ENCODE results near the gene GRB14. TPM values are rescaled to one million over a fixed set of nuclear protein-coding genes. Genes with fewer than 3 reads are reported as not detected.

The GRB14 gene
- total RNA-seq, 3 donors from 2014 or later = 0.27 TPM; not detected in 2

DNA sequence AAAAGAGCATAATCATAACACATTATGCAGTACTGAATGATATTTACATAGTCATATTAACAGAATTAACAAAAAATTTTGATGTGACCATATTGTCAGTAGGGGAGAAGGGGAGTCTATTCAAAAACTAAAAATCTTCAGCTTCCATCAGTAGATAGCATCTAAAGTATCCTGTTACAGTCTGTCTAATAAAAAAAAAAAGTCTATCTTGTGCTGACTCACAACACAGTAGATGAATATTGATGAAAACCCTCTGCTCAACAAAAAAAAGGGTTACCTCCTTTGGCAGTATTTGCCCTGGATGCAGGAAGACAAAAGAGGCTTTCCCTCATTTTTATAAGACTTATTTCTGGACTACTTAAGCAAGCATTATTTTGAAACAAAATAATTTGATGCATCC is 27.3 kb downstream of the GRB14 start:
- Mint-ChIP-seq H3K4me3 (no peak overlapping the region), H3K36me3 (ENCODE audit: insufficient read depth) (no peaks in the 10 kb centered on the region), H3K27me3 (ENCODE audit: low read depth) (no peaks in the 10 kb centered on the region), H3K4me1 (ENCODE audit: low read depth) (no peaks in the 10 kb centered on the region), H3K9me3 (peaks cover 5% of the 10 kb centered on the region)
- no peak for DNase-seq
- ATAC-seq = no peak

DNA sequence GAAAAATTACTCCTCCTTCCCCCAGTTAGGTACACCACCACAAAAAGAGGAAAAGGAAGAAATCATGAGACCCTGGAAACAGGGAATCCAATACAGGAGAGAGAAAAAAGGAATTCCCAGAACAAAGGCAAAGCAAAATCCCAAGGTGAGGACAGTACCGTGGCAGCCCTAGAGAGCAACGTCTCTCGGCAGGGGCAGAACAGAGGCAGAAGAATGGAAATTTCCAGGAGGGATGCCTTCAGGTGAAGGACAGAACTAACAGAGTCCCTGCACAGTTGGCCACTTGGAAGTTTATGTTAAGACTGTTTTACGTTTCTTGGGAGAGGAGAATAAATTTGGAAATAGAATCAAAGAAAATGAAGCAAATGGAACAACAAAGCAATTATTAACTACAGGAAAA is 27.7 kb downstream of the GRB14 start:
- Mint-ChIP-seq H3K27me3 (ENCODE audit: low read depth) (no peaks in the 10 kb centered on the region), H3K4me3 (no peak overlapping the region), H3K36me3 (ENCODE audit: insufficient read depth) (no peaks in the 10 kb centered on the region), H3K4me1 (ENCODE audit: low read depth) (no peaks in the 10 kb centered on the region), H3K9me3 (peaks cover 5% of the 10 kb centered on the region)
- ATAC-seq (no peak), DNase-seq (no peak)

DNA sequence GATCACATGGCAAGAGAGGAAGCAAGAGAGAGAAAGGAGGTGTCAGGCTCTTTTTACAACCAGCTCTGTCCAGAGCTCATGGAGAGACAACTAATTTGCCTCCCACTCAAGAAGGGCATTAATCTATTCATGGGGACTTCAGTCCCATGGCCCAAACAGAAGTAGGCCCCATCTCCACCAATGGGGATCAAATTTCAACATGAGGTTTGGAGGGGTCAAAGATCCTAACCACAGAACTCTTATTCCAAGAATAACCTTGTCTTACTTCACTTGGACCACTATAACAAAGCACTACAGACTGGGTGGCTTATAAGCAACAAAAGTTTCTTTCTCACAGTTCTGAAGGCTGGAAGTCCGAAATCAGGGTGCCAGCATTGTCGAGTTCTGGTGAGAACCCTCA is 31.8 kb downstream of the GRB14 start:
- ATAC-seq = no peak
- DNase-seq = no peak
- Mint-ChIP-seq H3K4me3 (no peak overlapping the region), H3K27me3 (ENCODE audit: low read depth) (no peaks in the 10 kb centered on the region), H3K9me3 (peaks cover 9% of the 10 kb centered on the region), H3K36me3 (ENCODE audit: insufficient read depth) (no peaks in the 10 kb centered on the region), H3K4me1 (ENCODE audit: low read depth) (no peaks in the 10 kb centered on the region)

DNA sequence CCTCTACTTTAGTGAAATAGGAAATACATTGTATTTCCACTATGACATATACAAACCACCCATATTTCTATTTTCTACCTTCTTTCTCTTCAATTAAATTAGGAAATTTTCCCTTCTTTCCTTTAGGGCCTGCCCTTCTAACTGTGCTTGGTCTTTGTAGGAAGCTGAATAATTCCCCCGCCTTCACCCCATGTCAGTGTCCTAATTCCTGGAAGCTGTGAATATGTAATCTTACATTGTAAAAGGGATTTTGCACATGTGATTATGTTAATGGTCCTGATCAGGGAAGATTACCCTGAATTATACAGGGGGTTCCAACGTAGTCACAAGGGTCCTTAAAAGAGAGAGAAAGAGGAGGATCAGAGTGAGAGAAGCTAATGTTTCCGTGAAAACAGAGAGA is 40.2 kb downstream of the GRB14 start:
- DNase-seq (no peak), ATAC-seq (no peak)
- Mint-ChIP-seq H3K36me3 (ENCODE audit: insufficient read depth) (no peaks in the 10 kb centered on the region), H3K4me1 (ENCODE audit: low read depth) (no peaks in the 10 kb centered on the region), H3K4me3 (no peak overlapping the region), H3K27me3 (ENCODE audit: low read depth) (no peaks in the 10 kb centered on the region), H3K9me3 (peaks cover 6% of the 10 kb centered on the region)

DNA sequence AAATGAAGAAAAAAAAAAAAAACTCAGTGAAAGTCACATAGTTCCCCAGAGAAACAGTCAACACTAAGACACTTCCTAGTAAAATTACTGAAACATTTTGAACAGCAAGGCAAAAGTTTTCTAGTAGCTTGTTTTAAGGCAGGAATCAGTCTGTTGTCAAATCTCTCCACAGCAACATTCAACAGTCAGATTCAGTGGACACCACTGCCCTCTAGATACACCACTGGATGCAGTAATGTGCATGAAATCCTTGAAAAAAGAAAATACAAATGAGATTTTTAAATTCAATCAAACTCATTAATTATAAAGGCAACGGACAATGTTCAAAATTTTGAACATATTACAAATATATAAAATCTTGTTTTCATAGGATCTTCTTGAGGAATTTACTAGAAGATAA is 46.4 kb downstream of the GRB14 start:
- Mint-ChIP-seq H3K4me1 (ENCODE audit: low read depth) (no peaks in the 10 kb centered on the region), H3K4me3 (no peak overlapping the region), H3K9me3 (no peaks in the 10 kb centered on the region), H3K27me3 (ENCODE audit: low read depth) (no peaks in the 10 kb centered on the region), H3K36me3 (ENCODE audit: insufficient read depth) (no peaks in the 10 kb centered on the region)
- ATAC-seq (no peak), DNase-seq (no peak)

DNA sequence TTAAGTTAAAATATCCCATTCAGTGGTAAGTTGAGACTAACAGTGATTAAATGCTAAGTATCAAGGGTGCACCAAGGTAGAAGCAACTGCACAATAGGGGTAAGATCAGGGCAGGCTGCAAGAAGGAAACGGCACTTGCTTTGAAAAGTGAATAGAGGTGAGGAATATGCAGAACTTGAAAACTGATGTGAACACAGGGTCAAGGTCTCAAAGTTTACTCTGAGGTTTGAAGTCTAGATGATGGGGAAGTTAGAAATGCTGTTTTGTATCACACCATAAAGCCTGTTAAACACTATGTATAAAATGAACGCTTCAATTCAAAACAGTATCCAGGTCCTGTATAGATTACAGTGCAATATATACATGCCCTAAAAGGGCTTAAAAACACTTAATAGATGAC is 50.8 kb downstream of the GRB14 start:
- no peak overlapping the region for H3K4me3 Mint-ChIP-seq
- no peaks in the 10 kb centered on the region for H3K4me1 Mint-ChIP-seq (ENCODE audit: low read depth)
- no peaks in the 10 kb centered on the region for H3K27me3 Mint-ChIP-seq (ENCODE audit: low read depth)
- DNase-seq = no peak
- no peaks in the 10 kb centered on the region for H3K9me3 Mint-ChIP-seq
- no peak for ATAC-seq
- H3K36me3 Mint-ChIP-seq (ENCODE audit: insufficient read depth) = no peaks in the 10 kb centered on the region

DNA sequence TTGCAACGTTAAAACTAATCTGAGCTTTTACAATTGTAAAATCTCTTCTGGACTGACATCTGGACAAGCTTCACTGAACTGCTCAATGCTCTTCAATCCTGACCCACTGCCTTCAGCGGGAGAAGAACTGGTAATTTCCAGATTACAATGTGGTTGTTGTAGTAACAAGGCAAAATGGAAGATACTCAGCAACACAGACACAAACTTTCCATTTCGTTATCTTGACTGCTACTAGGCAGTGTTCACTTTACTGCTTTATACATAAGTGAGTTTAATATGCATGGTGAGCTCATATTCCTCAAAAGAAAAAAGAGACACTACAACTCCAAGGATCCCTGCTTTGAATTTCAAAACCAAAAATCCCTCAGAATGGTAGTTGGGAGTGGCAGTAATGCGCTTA is 51.9 kb downstream of the GRB14 start:
- no peaks in the 10 kb centered on the region for H3K36me3 Mint-ChIP-seq (ENCODE audit: insufficient read depth)
- H3K27me3 Mint-ChIP-seq (ENCODE audit: low read depth) = no peaks in the 10 kb centered on the region
- H3K9me3 Mint-ChIP-seq = no peaks in the 10 kb centered on the region
- ATAC-seq (no peak), DNase-seq (no peak)
- no peaks in the 10 kb centered on the region for H3K4me1 Mint-ChIP-seq (ENCODE audit: low read depth)
- no peak overlapping the region for H3K4me3 Mint-ChIP-seq

DNA sequence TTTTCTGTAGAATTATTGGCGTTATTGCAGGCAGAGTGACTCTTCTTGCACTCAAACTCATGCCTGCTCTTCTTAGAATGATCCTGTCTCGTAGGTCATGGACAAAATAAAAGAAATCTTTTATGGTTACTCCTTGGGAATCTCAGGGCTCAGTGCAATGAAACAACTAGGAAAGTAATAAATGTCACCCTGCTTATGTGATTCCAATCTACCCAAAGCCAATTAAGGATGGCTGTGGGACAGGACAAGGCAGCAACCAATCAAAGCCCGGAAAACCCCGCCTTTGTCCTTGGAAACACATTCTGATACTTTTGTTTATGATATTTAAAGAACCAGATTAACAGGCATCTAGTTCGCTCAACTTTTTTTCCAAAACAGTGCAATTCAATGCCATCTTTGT is 53.0 kb downstream of the GRB14 start:
- H3K27me3 Mint-ChIP-seq (ENCODE audit: low read depth) = no peaks in the 10 kb centered on the region
- ATAC-seq = no peak
- H3K4me1 Mint-ChIP-seq (ENCODE audit: low read depth) = no peaks in the 10 kb centered on the region
- no peaks in the 10 kb centered on the region for H3K36me3 Mint-ChIP-seq (ENCODE audit: insufficient read depth)
- no peaks in the 10 kb centered on the region for H3K9me3 Mint-ChIP-seq
- DNase-seq = no peak
- no peak overlapping the region for H3K4me3 Mint-ChIP-seq

DNA sequence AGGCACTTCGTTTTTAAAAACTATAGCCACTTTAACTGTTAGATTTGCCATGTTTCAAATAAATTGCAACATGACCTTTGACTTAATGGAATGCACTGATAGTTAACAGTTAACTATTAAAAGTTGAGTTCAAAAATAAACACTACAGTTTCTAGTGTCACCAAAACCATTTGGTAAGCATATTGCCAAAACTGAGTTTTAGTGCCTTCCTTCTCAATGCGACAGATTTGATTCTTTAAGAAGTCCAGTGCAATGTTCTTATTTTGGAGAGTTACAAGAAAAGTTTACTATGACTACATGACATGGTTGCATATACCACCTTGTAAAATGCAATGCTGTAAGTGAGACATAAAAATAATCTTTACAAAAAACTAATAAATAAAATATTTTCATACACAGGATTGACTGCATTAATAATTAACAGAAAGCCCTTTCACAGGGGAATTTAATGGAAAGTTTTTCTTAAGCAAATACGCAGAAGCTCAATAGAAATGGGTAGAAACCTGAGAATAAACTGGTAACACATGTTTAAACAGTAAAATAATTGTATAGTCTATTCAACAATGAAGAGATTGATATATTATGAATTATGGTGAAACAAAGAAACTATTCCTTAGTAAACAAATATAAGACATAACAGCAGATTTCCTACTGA is 53.8 kb downstream of the GRB14 start:
- Mint-ChIP-seq H3K36me3 (ENCODE audit: insufficient read depth) (no peaks in the 10 kb centered on the region), H3K9me3 (no peaks in the 10 kb centered on the region), H3K4me3 (no peak overlapping the region), H3K27me3 (ENCODE audit: low read depth) (no peaks in the 10 kb centered on the region), H3K4me1 (ENCODE audit: low read depth) (no peaks in the 10 kb centered on the region)
- ATAC-seq (no peak), DNase-seq (no peak)

DNA sequence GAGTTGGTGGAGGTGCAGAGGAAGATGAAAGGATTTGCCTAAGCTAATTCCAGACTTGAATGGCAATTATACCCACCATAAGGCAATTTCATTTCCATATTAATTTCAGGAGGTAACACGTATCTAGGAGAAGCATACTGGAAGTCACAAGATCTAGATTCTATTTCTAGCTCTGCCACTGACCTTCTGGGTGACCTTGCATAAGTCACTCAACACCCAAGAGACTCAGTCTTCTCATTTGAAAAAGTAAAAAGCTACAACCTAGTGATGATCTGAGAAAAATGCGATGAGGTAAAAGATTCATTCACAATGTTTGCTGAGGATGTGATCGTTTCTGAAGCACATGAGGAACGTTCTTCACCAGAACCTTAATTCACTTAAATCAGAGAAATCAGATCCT is 55.9 kb downstream of the GRB14 start:
- Mint-ChIP-seq H3K27me3 (ENCODE audit: low read depth) (no peaks in the 10 kb centered on the region), H3K4me3 (no peak overlapping the region), H3K4me1 (ENCODE audit: low read depth) (no peaks in the 10 kb centered on the region), H3K36me3 (ENCODE audit: insufficient read depth) (no peaks in the 10 kb centered on the region), H3K9me3 (no peaks in the 10 kb centered on the region)
- no peak for DNase-seq
- ATAC-seq = no peak

DNA sequence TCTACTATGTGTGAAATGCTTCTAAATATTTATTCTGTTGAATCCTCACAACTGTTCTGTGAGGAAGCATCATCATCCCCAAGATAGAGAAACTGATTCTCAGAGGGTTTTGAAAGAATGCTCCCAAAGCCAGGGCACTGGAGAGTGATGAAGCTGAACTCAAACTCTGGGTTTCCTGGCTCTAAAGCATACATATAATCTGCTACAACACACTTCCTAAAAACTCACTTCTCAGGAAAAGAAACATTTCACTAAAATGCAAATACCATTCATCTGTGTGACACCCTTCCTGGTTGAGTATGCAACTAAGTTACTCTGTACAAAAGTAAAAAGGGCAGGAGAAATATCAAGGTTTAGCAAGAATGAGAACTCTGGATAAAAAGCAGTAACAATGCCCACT is 58.6 kb downstream of the GRB14 start:
- no peak overlapping the region for H3K4me3 Mint-ChIP-seq
- no peaks in the 10 kb centered on the region for H3K36me3 Mint-ChIP-seq (ENCODE audit: insufficient read depth)

DNA sequence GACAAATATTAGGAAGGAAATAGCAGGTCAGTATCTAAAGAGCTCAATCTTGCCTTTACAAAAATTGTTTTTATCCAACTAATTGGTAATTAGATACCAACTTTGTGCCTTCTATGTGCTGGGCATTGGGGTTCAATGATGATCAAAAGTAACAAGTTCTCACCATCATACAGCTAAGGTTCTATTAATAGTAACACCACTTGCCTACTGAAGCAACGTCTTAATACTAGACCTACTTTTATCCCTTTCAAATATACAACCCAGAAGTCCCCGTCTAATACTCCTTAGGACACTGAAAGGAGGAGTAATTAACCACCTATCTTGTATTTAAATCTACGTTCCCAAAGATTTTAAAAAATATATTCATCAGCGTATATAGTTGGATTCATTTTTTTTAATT is 59.3 kb downstream of the GRB14 start:
- no peaks in the 10 kb centered on the region for H3K4me1 Mint-ChIP-seq (ENCODE audit: low read depth)
- no peaks in the 10 kb centered on the region for H3K36me3 Mint-ChIP-seq (ENCODE audit: insufficient read depth)
- H3K27me3 Mint-ChIP-seq (ENCODE audit: low read depth) = no peaks in the 10 kb centered on the region
- H3K9me3 Mint-ChIP-seq = no peaks in the 10 kb centered on the region
- ATAC-seq = no peak
- DNase-seq = no peak
- H3K4me3 Mint-ChIP-seq = no peak overlapping the region

More for the DNA sequence above, 58.6 kb downstream of the GRB14 start:
- no peaks in the 10 kb centered on the region for H3K4me1 Mint-ChIP-seq (ENCODE audit: low read depth)
- no peak for ATAC-seq
- no peaks in the 10 kb centered on the region for H3K9me3 Mint-ChIP-seq
- no peak for DNase-seq
- H3K27me3 Mint-ChIP-seq (ENCODE audit: low read depth) = no peaks in the 10 kb centered on the region

DNA sequence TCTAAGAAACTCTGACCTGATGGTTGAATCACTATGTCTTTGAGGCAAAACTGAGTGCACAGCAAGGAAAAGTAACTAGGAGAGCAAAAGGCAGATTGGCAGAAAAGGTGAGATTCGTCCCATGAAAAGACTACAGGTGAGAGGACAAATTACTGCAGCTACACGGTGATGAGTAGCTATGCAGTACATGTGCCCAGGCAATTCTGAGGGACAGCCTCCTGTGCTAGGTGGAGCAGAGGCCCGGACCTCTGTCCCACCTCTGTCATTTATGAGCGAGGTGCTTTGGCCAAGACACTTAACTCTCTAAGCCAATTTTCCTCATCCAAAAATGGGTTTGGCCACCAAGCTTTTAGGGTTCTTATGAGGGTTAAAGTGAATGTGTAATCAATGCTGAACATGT is 59.9 kb downstream of the GRB14 start:
- H3K9me3 Mint-ChIP-seq = no peaks in the 10 kb centered on the region
- DNase-seq = no peak
- no peak overlapping the region for H3K4me3 Mint-ChIP-seq
- no peaks in the 10 kb centered on the region for H3K36me3 Mint-ChIP-seq (ENCODE audit: insufficient read depth)
- ATAC-seq = no peak
- H3K4me1 Mint-ChIP-seq (ENCODE audit: low read depth) = no peaks in the 10 kb centered on the region
- no peaks in the 10 kb centered on the region for H3K27me3 Mint-ChIP-seq (ENCODE audit: low read depth)

DNA sequence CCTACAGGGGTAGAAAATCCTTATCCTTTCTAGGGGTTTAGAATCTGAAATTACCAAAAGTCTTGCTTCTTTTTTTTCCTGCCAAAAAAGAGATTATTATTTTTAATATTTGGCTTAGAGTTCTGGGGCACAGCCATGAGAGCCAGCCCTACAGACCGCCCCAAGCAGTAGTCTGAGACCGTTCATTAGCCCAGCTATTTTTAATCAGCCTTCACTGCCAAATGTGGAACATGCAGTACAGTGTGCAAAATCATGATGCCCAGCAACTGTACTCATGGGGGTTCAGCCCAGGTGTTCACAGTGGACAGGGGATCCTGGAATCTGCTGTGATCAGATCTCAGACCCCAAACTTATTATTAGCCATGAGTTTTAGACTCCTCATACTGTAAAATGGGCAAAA is 60.4 kb downstream of the GRB14 start:
- DNase-seq (no peak), ATAC-seq (no peak)
- Mint-ChIP-seq H3K9me3 (no peaks in the 10 kb centered on the region), H3K4me3 (no peak overlapping the region), H3K4me1 (ENCODE audit: low read depth) (no peaks in the 10 kb centered on the region), H3K27me3 (ENCODE audit: low read depth) (no peaks in the 10 kb centered on the region), H3K36me3 (ENCODE audit: insufficient read depth) (no peaks in the 10 kb centered on the region)

DNA sequence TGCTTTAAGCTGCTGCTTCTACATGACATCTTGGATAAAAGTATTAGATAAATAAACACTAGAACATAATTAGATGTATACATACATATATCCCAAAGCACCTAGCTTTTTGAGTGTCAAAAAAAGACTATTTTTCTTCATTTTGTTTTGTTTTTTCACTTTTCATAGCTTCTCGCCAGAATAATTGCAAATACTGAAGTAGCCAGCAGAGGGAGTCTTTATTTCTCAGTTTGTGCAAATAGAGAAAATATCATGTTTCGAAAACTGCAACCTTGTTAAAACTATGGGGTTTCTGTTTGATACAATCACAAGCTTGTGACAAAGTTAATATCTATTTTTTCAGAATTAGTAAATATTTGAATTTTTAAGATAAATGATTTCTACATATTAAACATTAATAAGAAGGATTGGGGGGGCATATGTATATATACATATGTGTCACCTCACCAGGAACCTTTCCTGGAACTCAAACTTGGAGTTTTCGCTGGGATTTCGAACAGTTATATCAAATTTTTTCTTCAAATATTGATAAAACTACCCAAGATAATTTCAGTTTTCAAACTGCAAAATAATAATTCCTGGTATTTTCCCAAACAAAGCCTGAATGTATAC is 61.0 kb downstream of the GRB14 start:
- Mint-ChIP-seq H3K9me3 (no peaks in the 10 kb centered on the region), H3K4me3 (no peak overlapping the region), H3K36me3 (ENCODE audit: insufficient read depth) (no peaks in the 10 kb centered on the region), H3K4me1 (ENCODE audit: low read depth) (no peaks in the 10 kb centered on the region), H3K27me3 (ENCODE audit: low read depth) (no peaks in the 10 kb centered on the region)
- ATAC-seq (no peak), DNase-seq (no peak)
